Naive thymus-derived CD4-positive, alpha-beta T cell (primary cell): ENCODE results near the gene SLC7A5. TPM values are rescaled to one million over a fixed set of nuclear protein-coding genes. Genes with fewer than 3 reads are reported as not detected.
"Not testable (repeated sequence)": the region's sequence is repeated elsewhere in the genome, so short reads cannot be mapped to it uniquely, and the experiment has no call there.

Experiments
- ATAC-seq: fragments of 150-1000 bp; cut with Tn5 transposase; 2 replicates; pipeline ENCODE4 v1.10.0; 2021; ENCODE audit warnings: mild to moderate bottlenecking, moderate library complexity
- CTCF ChIA-PET: fragments of 350-600 bp; sonication (Branson Sonifier 250); formaldehyde crosslinking; loops from one replicate; lab custom pipeline; 2021; ENCODE audit warnings: antibody characterized with exemption; lab: Charles Lee
- POLR2A ChIA-PET: fragments of 350-600 bp; sonication (Branson Sonifier 250); formaldehyde crosslinking; loops from one replicate; lab custom pipeline; 2021; ENCODE audit warnings: antibody characterized with exemption, inconsistent platforms; lab: Charles Lee
- DNase-seq, 9 donors: peaks; one replicate each; pipeline versions ENCODE4 v3.0.0 to v3.0.0-alpha.2; 2020 to 2022; ENCODE audit warnings: mixed read lengths in 1 of 9
- H3K27ac ChIP-seq: one replicate; pipeline ENCODE4 v1.7.0; 2013; ENCODE audit warnings: mild to moderate bottlenecking, low read depth, low read length, moderate library complexity
- H3K27me3 ChIP-seq, 2 donors: one replicate each; pipeline ENCODE4 v1.7.0; 2013; ENCODE audit warnings: low read length in 2 of 2, mild to moderate bottlenecking in 2 of 2, moderate library complexity in 2 of 2; ENCODE audit not compliant: control insufficient read depth in 2 of 2, insufficient read depth in 2 of 2
- H3K36me3 ChIP-seq, 3 experiments: 1 replicate in 2 of 3; 2 replicates in 1 of 3; pipeline ENCODE4 v1.7.0; 2013; ENCODE audit warnings: low read length in 3 of 3, mild to moderate bottlenecking in 3 of 3, moderate library complexity in 1 of 3; ENCODE audit not compliant: insufficient read depth in 3 of 3, control insufficient read depth in 2 of 3
- H3K4me1 ChIP-seq, 2 donors: one replicate each; pipeline ENCODE4 v1.7.0; 2013; ENCODE audit warnings: low read length in 2 of 2, mild to moderate bottlenecking in 2 of 2, moderate library complexity in 1 of 2; ENCODE audit not compliant: control insufficient read depth in 2 of 2, insufficient read depth in 2 of 2
- H3K4me3 ChIP-seq: 2 replicates; pipeline ENCODE4 v1.7.0; 2013; ENCODE audit warnings: mild to moderate bottlenecking, low read length
- H3K9me3 ChIP-seq, 3 experiments: 1 replicate in 2 of 3; 2 replicates in 1 of 3; pipeline ENCODE4 v1.7.0; 2013; ENCODE audit warnings: low read length in 3 of 3; ENCODE audit not compliant: control insufficient read depth in 2 of 3
- H3K27ac Mint-ChIP-seq, 9 donors: one replicate each; pipeline ENCODE4 v1.8.0; 2020 to 2022; ENCODE audit warnings: mixed read lengths in 9 of 9, mild to moderate bottlenecking in 8 of 9, moderate library complexity in 5 of 9, inconsistent platforms in 2 of 9
- H3K27me3 Mint-ChIP-seq, 5 donors: one replicate each; pipeline ENCODE4 v1.8.0; 2021 to 2022; ENCODE audit warnings: mixed read lengths in 5 of 5, mild to moderate bottlenecking in 1 of 5
- H3K36me3 Mint-ChIP-seq, 5 donors: one replicate each; pipeline ENCODE4 v1.8.0; 2020 to 2022; ENCODE audit warnings: mixed read lengths in 5 of 5, mild to moderate bottlenecking in 3 of 5, inconsistent platforms in 1 of 5
- H3K4me1 Mint-ChIP-seq, 7 donors: one replicate each; pipeline ENCODE4 v1.8.0; 2020 to 2022; ENCODE audit warnings: mixed read lengths in 7 of 7, mild to moderate bottlenecking in 3 of 7, inconsistent platforms in 1 of 7
- H3K4me3 Mint-ChIP-seq, 10 donors: one replicate each; pipeline ENCODE4 v1.8.0; 2020 to 2022; ENCODE audit warnings: mild to moderate bottlenecking in 10 of 10, mixed read lengths in 10 of 10, moderate library complexity in 6 of 10, inconsistent platforms in 2 of 10
- H3K9me3 Mint-ChIP-seq, 11 donors: one replicate each; pipeline ENCODE4 v1.8.0; 2020 to 2022; ENCODE audit warnings: mixed read lengths in 11 of 11, mild to moderate bottlenecking in 4 of 11, inconsistent platforms in 1 of 11, moderate library complexity in 1 of 11
- intact Hi-C, 2 donors: fragments of 100-400 bp; cut with micrococcal nuclease; formaldehyde crosslinking; loops; one replicate each; pipeline ENCODE4 v1.15.1; 2023
- polyA plus RNA-seq, 2 donors: library from polyadenylated mRNA; unstranded; fragments of 300-500 nt; fragmentation: Illumina TruSeq; gene quantifications; one replicate each; pipeline ENCODE4 v1.2.3, GENCODE V29; 2021
- total RNA-seq, 6 experiments: library from RNA in 5 of 6; stranded (reverse) in 5 of 6; gene quantifications; 1 replicate in 5 of 6; 2 replicates in 1 of 6; pipeline ENCODE4 v1.2.3 and lab custom pipeline; 2021 to 2026

Gene SLC7A5
- total and polyA plus RNA-seq, 7 experiments from 2014 or later, result 3.3 to 113 (median 7.0) TPM

GRCh38 chr16:87874639-87875427 is 5.5 kb upstream of the SLC7A5 start:
- CTCF ChIA-PET, result interaction anchor here (0.6 to 3.8 kb wide), 6 partner anchors 21 to 95 kb away, joined by 3 to 34 read pairs (median 4); no protein-coding TSS in a partner anchor
- POLR2A ChIA-PET, result interaction anchor here (0.6 kb wide), 1 partner anchor 60 kb away, joined by 3 read pairs; no protein-coding TSS in a partner anchor
- no peak overlapping the region for H3K4me3 ChIP-seq
- peak overlapping the region in 2 of 10 donors; percentile 10 to 82 for H3K4me3 Mint-ChIP-seq
- peaks cover 0 to 7% (median 0%) of the 10 kb centered on the region in 11 donors for H3K9me3 Mint-ChIP-seq
- peak; percentile 22 for ATAC-seq
- intact Hi-C loops, result loop anchor here in 1 of 2 donors (1.0 kb wide), 2 partner anchors 20 to 34 kb away; no protein-coding TSS in a partner anchor
- no peaks in the 10 kb centered on the region for H3K27me3 ChIP-seq
- H3K27ac Mint-ChIP-seq, result peak overlapping the region in 3 of 9 donors; percentile 11 to 93 (median 61)
- H3K27me3 Mint-ChIP-seq, result peaks cover 0 to 4% (median 0%) of the 10 kb centered on the region in 5 donors
- no peaks in the 10 kb centered on the region for H3K36me3 ChIP-seq
- H3K4me1 Mint-ChIP-seq, result peaks cover 10 to 62% (median 24%) of the 10 kb centered on the region in 7 donors
- DNase-seq, result peak in 1 of 9 donors; percentile 83
- peaks cover 0 to 4% of the 10 kb centered on the region in 2 donors for H3K4me1 ChIP-seq
- peaks cover 0 to 4% (median 0%) of the 10 kb centered on the region in 5 donors for H3K36me3 Mint-ChIP-seq
- H3K27ac ChIP-seq, result no peak overlapping the region
- H3K9me3 ChIP-seq, result no peaks in the 10 kb centered on the region

GRCh38 chr16:87870418-87871291 is 1.3 kb upstream of the SLC7A5 start:
- not testable (repeated sequence) for H3K4me3 ChIP-seq, DNase-seq, H3K27ac ChIP-seq, H3K36me3 ChIP-seq, ATAC-seq, H3K27me3 ChIP-seq, H3K9me3 ChIP-seq, H3K27me3 Mint-ChIP-seq, H3K9me3 Mint-ChIP-seq
- peaks cover 11 to 21% of the 10 kb centered on the region in 2 donors for H3K4me1 ChIP-seq
- Mint-ChIP-seq H3K4me1 (peaks cover 19 to 66% (median 37%) of the 10 kb centered on the region in 7 donors), H3K27ac (peak overlapping the region in 7 of 9 donors; percentile 12 to 88 (median 67)), H3K4me3 (peak overlapping the region; percentile 31 to 91 (median 60)), H3K36me3 (peaks cover 0 to 20% (median 0%) of the 10 kb centered on the region in 5 donors)
- intact Hi-C loops, result loop anchor here (1.0 kb wide), 3 partner anchors 20 to 91 kb away; no protein-coding TSS in a partner anchor
- CTCF ChIA-PET, result interaction anchor here (0.6 to 5.8 kb wide), 17 partner anchors 12 to 105 kb away, joined by 3 to 138 read pairs (median 4); partner anchors contain the start of gene KLHDC4
- POLR2A ChIA-PET, result interaction anchor here (0.9 to 4.8 kb wide), 7 partner anchors 20 to 105 kb away, joined by 3 to 52 read pairs (median 5); partner anchors contain the start of gene KLHDC4

- CTCF ChIA-PET, result interaction anchor here (0.9 to 5.8 kb wide), 8 partner anchors 11 to 101 kb away, joined by 3 to 138 read pairs (median 4); no protein-coding TSS in a partner anchor
- not testable (repeated sequence) for DNase-seq
- peak overlapping the region; percentile 61 for H3K27ac ChIP-seq
Observed at GRCh38 chr16:87869879-87870417, 641 bp upstream of the SLC7A5 start.

GRCh38 chr16:87868254-87869029 is 865 bp downstream of the SLC7A5 start:
- peak; percentile 59 for ATAC-seq
- peaks cover 24 to 67% (median 37%) of the 10 kb centered on the region in 7 donors for H3K4me1 Mint-ChIP-seq

More at GRCh38 chr16:87869879-87870417, 641 bp upstream of the SLC7A5 start:
- not testable (repeated sequence) for H3K9me3 ChIP-seq, H3K36me3 ChIP-seq, H3K4me3 ChIP-seq, ATAC-seq, H3K27me3 ChIP-seq, H3K9me3 Mint-ChIP-seq, H3K27me3 Mint-ChIP-seq
- H3K27ac Mint-ChIP-seq, result peak overlapping the region in 6 of 9 donors; percentile 22 to 88 (median 67)
- peaks cover 0 to 23% (median 0%) of the 10 kb centered on the region in 5 donors for H3K36me3 Mint-ChIP-seq
- H3K4me1 ChIP-seq, result peaks cover 14 to 21% of the 10 kb centered on the region in 2 donors
- peaks cover 21 to 65% (median 36%) of the 10 kb centered on the region in 7 donors for H3K4me1 Mint-ChIP-seq
- intact Hi-C loops, result loop anchor here (1.0 to 10.0 kb wide), 5 partner anchors 64 to 485 kb away; partner anchors contain the start of genes BANP (in 2 of the 2), FBXO31 (in 1 of the 2) and ZCCHC14 (in 1 of the 2)
- peak overlapping the region; percentile 31 to 91 (median 60) for H3K4me3 Mint-ChIP-seq
- POLR2A ChIA-PET, result interaction anchor here (1.0 to 4.8 kb wide), 4 partner anchors 81 to 105 kb away, joined by 4 to 52 read pairs (median 4); partner anchors contain the start of genes BANP and KLHDC4

More at GRCh38 chr16:87868254-87869029, 865 bp downstream of the SLC7A5 start:
- H3K27me3 Mint-ChIP-seq, H3K27me3 ChIP-seq, H3K36me3 ChIP-seq, H3K9me3 ChIP-seq, H3K9me3 Mint-ChIP-seq: not testable (repeated sequence)
- H3K4me1 ChIP-seq, result peaks cover 16 to 21% of the 10 kb centered on the region in 2 donors
- peak overlapping the region; percentile 87 to 96 (median 95) for H3K27ac Mint-ChIP-seq
- H3K4me3 ChIP-seq, result peak overlapping the region; percentile 80
- ChIA-PET POLR2A (interaction anchor here (0.6 to 4.8 kb wide), 8 partner anchors 9 to 103 kb away, joined by 3 to 52 read pairs (median 4); partner anchors contain the start of gene KLHDC4), CTCF (interaction anchor here (5.6 to 5.8 kb wide), 2 partner anchors 21 to 88 kb away, joined by 79 to 138 read pairs; no protein-coding TSS in a partner anchor)
- peak overlapping the region; percentile 79 for H3K27ac ChIP-seq
- intact Hi-C loops, result loop anchor here (1.0 to 10.0 kb wide), 5 partner anchors 62 to 484 kb away; partner anchors contain the start of genes BANP (in 2 of the 2), FBXO31 (in 1 of the 2) and ZCCHC14 (in 1 of the 2)
- peak overlapping the region; percentile 90 to 99 (median 94) for H3K4me3 Mint-ChIP-seq
- DNase-seq, result peak; percentile 16 to 75 (median 58)
- peaks cover 0 to 25% (median 0%) of the 10 kb centered on the region in 5 donors for H3K36me3 Mint-ChIP-seq
